ENCODE results near the gene ARHGAP15. TPM values are rescaled to one million over a fixed set of nuclear protein-coding genes. Genes with fewer than 3 reads are reported as not detected.

The ARHGAP15 gene
- total RNA-seq, 3 donors from 2014 or later (not counting 1 experiment from before 2014, with no cell fraction given), result 148 to 168 (median 165) TPM

DNA sequence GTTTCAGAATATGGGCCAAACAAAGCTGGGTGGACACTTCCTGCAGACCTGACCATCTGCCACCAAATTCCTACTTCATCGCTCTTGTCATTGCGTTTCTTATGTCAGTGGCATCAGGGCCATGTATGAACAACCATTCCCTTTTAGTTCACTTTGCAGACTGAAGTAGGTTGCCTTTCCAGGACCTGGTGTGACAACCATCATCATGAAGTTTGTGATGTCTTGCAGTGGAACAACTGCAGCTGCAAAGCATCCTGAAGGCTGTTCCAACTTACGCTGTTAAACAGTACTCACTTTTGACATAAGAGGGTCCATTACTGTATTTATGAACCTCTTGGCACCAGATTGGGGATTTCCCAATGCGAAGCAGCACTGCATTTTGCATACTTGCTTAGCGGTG lies 511.6 kb downstream of the ARHGAP15 start:
- Mint-ChIP-seq H3K9me3 (peaks cover 0 to 3% of the 10 kb centered on the region in 2 donors), H3K27ac (no peak overlapping the region), H3K36me3 (peaks cover 20% of the 10 kb centered on the region), H3K27me3 (ENCODE audit: low read depth in 2 of 2) (no peaks in the 10 kb centered on the region), H3K4me3 (no peak overlapping the region), H3K4me1 (peaks cover 6 to 12% of the 10 kb centered on the region in 2 donors)
- Histone ChIP-seq H3K27me3 (ENCODE audit: control insufficient read depth, insufficient read depth, low read length) (no peaks in the 10 kb centered on the region), H3K9me3 (ENCODE audit: control insufficient read depth, insufficient read depth, low read length) (peaks cover 5% of the 10 kb centered on the region), H3K4me1 (ENCODE audit: control insufficient read depth, insufficient read depth, low read length) (no peaks in the 10 kb centered on the region), H3K4me3 (ENCODE audit: low read length) (no peak overlapping the region), H3K36me3 (ENCODE audit: control insufficient read depth, insufficient read depth, low read length) (peaks cover 24% of the 10 kb centered on the region), H3K27ac (ENCODE audit: low read length) (no peak overlapping the region)
- no peak for ATAC-seq
- TF ChIP-seq, protein P1, sequence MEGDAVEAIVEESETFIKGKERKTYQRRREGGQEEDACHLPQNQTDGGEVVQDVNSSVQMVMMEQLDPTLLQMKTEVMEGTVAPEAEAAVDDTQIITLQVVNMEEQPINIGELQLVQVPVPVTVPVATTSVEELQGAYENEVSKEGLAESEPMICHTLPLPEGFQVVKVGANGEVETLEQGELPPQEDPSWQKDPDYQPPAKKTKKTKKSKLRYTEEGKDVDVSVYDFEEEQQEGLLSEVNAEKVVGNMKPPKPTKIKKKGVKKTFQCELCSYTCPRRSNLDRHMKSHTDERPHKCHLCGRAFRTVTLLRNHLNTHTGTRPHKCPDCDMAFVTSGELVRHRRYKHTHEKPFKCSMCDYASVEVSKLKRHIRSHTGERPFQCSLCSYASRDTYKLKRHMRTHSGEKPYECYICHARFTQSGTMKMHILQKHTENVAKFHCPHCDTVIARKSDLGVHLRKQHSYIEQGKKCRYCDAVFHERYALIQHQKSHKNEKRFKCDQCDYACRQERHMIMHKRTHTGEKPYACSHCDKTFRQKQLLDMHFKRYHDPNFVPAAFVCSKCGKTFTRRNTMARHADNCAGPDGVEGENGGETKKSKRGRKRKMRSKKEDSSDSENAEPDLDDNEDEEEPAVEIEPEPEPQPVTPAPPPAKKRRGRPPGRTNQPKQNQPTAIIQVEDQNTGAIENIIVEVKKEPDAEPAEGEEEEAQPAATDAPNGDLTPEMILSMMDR (IDR thresholded peaks at IDR 0.05), result no peak
- DNase-seq, result no peak
- 99% methylated on average over 5 of the region's 5 CpGs for WGBS (ENCODE audit: insufficient coverage)
- intact Hi-C loops (cut with micrococcal nuclease), result no loop called here

DNA sequence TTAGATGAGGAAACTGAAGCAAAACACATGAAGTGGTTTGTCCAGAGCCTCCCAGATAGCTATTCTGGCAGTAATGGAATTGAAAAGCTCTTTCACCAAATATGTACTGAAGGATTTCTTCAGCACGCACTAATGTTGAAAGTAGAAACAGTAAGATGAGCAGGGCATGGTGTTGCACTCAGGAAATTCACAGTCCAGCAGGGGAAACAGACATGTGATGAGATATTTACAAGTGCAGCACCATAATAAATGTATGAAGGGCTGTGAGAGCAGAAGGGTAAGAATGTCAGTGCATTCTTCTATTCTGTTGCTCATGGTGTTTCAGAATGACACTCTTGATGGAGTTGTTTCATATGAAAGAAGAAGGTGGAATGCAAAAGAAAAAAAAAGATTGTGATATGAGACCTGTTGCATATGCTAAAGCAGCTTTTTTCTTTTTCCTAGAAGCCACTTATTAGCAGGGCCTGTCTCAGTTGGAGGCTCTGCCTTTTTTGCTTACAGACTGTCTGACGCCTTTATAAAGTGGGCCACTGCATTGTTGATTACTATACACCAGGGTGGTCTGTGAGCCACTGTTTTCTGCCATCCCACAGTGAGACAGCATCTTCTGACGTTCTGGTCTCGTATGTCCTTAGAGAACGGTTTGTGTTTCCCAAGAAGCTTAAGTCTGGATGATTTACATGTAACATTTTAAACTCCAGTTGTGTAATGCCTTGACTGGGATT lies 516.9 kb downstream of the ARHGAP15 start:
- no peak overlapping the region for H3K4me3 Mint-ChIP-seq
- DNase-seq (no peak), ATAC-seq (no peak)
- no peaks in the 10 kb centered on the region for H3K9me3 Mint-ChIP-seq
- peaks cover 6 to 12% of the 10 kb centered on the region in 2 donors for H3K4me1 Mint-ChIP-seq
- H3K9me3 ChIP-seq (ENCODE audit: control insufficient read depth, insufficient read depth, low read length), result no peaks in the 10 kb centered on the region
- no peaks in the 10 kb centered on the region for H3K4me1 ChIP-seq (ENCODE audit: control insufficient read depth, insufficient read depth, low read length)
- TF ChIP-seq, protein P1 (IDR thresholded peaks at IDR 0.05), result no peak
- H3K27ac Mint-ChIP-seq, result no peak overlapping the region
- H3K27ac ChIP-seq (ENCODE audit: low read length), result no peak overlapping the region
- no peak overlapping the region for H3K4me3 ChIP-seq (ENCODE audit: low read length)
- WGBS (ENCODE audit: insufficient coverage), result 97% methylated on average over 5 of the region's 5 CpGs
- H3K36me3 ChIP-seq (ENCODE audit: control insufficient read depth, insufficient read depth, low read length), result peaks cover 15% of the 10 kb centered on the region
- intact Hi-C loops (cut with micrococcal nuclease), result no loop called here
- peaks cover 8% of the 10 kb centered on the region for H3K36me3 Mint-ChIP-seq
- H3K27me3 Mint-ChIP-seq (ENCODE audit: low read depth in 2 of 2), result no peaks in the 10 kb centered on the region
- H3K27me3 ChIP-seq (ENCODE audit: control insufficient read depth, insufficient read depth, low read length), result no peaks in the 10 kb centered on the region

DNA sequence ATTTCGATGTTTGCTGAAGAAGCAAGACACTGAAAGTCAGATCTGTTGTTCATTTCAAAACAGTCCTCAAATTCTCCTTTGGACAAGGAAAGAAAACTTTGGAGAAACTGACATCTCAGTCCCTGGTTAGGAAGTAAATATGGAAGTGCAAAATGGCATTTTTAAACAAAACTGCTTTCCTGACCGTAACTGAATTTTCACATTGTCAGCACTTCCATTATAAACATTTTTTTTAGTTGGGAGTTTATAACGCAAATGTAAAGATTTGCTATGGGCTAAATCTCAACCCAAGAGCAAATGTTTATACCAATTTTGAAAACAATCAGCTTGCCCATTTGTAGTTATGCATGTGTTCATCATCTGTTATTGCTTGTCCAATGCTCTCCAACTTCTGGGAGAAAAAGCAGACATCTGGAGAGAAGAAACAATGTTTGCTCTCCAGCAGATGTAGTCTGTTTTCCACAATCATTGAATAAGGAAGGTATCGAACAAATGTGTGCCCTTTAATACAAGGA lies 520.1 kb downstream of the ARHGAP15 start:
- Mint-ChIP-seq H3K27me3 (ENCODE audit: low read depth in 2 of 2) (no peaks in the 10 kb centered on the region), H3K9me3 (peaks cover 2 to 8% of the 10 kb centered on the region in 2 donors), H3K4me3 (no peak overlapping the region), H3K36me3 (peaks cover 24% of the 10 kb centered on the region), H3K27ac (no peak overlapping the region), H3K4me1 (peaks cover 0 to 5% of the 10 kb centered on the region in 2 donors)
- Histone ChIP-seq H3K9me3 (ENCODE audit: control insufficient read depth, insufficient read depth, low read length) (no peaks in the 10 kb centered on the region), H3K27me3 (ENCODE audit: control insufficient read depth, insufficient read depth, low read length) (no peaks in the 10 kb centered on the region), H3K36me3 (ENCODE audit: control insufficient read depth, insufficient read depth, low read length) (peaks cover 17% of the 10 kb centered on the region), H3K4me1 (ENCODE audit: control insufficient read depth, insufficient read depth, low read length) (no peaks in the 10 kb centered on the region), H3K27ac (ENCODE audit: low read length) (no peak overlapping the region), H3K4me3 (ENCODE audit: low read length) (no peak overlapping the region)
- ATAC-seq (no peak), DNase-seq (no peak)
- 93% methylated on average over 3 of the region's 4 CpGs for WGBS (ENCODE audit: insufficient coverage)
- TF ChIP-seq, protein P1 (IDR thresholded peaks at IDR 0.05), result no peak
- intact Hi-C loops (cut with micrococcal nuclease), result no loop called here

Measured in natural killer cell (primary cell).